HCT116 (cell line): ENCODE measurements around the gene USP28. TPM values are rescaled to one million over a fixed set of nuclear protein-coding genes. Genes with fewer than 3 reads are reported as not detected.

ENCODE experiments used
- ATAC-seq: fragments of 200-7000 bp; cut with Tn5 transposase; 2 replicates; pipeline ENCODE4 v1.9.1; 2020; ENCODE audit warnings: mild to moderate bottlenecking, moderate library complexity
- BruUV-seq: library from RNA; stranded (reverse); fragments of 400-500 nt; replicated peaks from 2 replicates; lab custom pipeline; 2021; lab: Mats Ljungman, UMichigan
- CTCF ChIA-PET: fragments of 300-600 bp; sonication (Branson Sonifier 250); formaldehyde crosslinking; loops from one replicate; lab custom pipeline; 2021; ENCODE audit warnings: antibody characterized with exemption; lab: Charles Lee
- POLR2A ChIA-PET: fragments of 300-600, 350-600 bp; sonication (Branson Sonifier 250); formaldehyde crosslinking; loops from one replicate; lab custom pipeline; 2021; ENCODE audit warnings: antibody characterized with exemption; lab: Charles Lee
- RAD21 ChIA-PET, 2 experiments: fragments of 300-600 bp; sonication (Branson Sonifier 250); formaldehyde crosslinking; loops; one replicate each; lab custom pipeline; 2023; ENCODE audit warnings: low total read pairs in 2 of 2; ENCODE audit not compliant: uncharacterized antibody in 2 of 2, unreplicated experiment in 2 of 2, low non-redundant PET in 1 of 2; lab: Charles Lee
- DNase-seq: peaks from one replicate; pipeline ENCODE4 v3.0.0-alpha.2; 2010; ENCODE audit warnings: low read depth, low spot score
- H2AFZ ChIP-seq: fragments of 200-600 bp; shearing (Covaris generic), sonication (generic); 2 replicates; pipeline ENCODE4 v1.6.1; 2017; ENCODE audit warnings: low read depth, mixed run types, mixed read lengths, antibody characterized with exemption, low read length; ENCODE audit not compliant: poor library complexity, severe bottlenecking
- H3K27ac ChIP-seq: 2 replicates; pipeline ENCODE4 v1.5.1; 2012; ENCODE audit warnings: low read depth, low read length
- H3K27me3 ChIP-seq: fragments of 200-600 bp; sonication (generic); 2 replicates; pipeline ENCODE4 v1.6.1; 2016; ENCODE audit warnings: mixed run types, low read length, mixed read lengths; ENCODE audit not compliant: insufficient read depth
- H3K36me3 ChIP-seq, 2 experiments: fragments of 200-500 bp in 1 of 2; fragments of 200-600 bp in 1 of 2; sonication (Bioruptor generic) in 1 of 2; sonication (generic) in 1 of 2; 2 replicates each; pipeline versions ENCODE4 v1.5.1 to v1.6.1; 2014 to 2016; ENCODE audit warnings: low read length in 2 of 2, inconsistent platforms in 1 of 2, mixed read lengths in 1 of 2, mixed run types in 1 of 2; ENCODE audit not compliant: insufficient read depth in 2 of 2, control insufficient read depth in 1 of 2
- H3K4me1 ChIP-seq, 2 experiments: fragments of 200-600 bp in 1 of 2; sonication (generic) in 1 of 2; 2 replicates each; pipeline versions ENCODE4 v1.5.1 to v1.6.1; 2012 to 2017; ENCODE audit warnings: low read length in 2 of 2, inconsistent platforms in 1 of 2, mild to moderate bottlenecking in 1 of 2, mixed read lengths in 1 of 2, mixed run types in 1 of 2, moderate library complexity in 1 of 2; ENCODE audit not compliant: insufficient read depth in 2 of 2, control insufficient read depth in 1 of 2
- H3K4me2 ChIP-seq: fragments of 200-600 bp; sonication (generic); 2 replicates; pipeline ENCODE4 v1.6.1; 2017; ENCODE audit warnings: mixed run types, low read length, mixed read lengths
- H3K4me3 ChIP-seq, 2 experiments: fragments of 200-600 bp in 1 of 2; sonication (generic) in 1 of 2; replicated peaks in 1 of 2; 2 replicates each; pipeline ENCODE4 v1.5.1; 2011 to 2016; ENCODE audit warnings: low read length in 2 of 2, control low read depth in 1 of 2, low read depth in 1 of 2, mild to moderate bottlenecking in 1 of 2, mixed read lengths in 1 of 2, mixed run types in 1 of 2
- H3K79me2 ChIP-seq: fragments of 200-600 bp; sonication (generic); 2 replicates; pipeline ENCODE4 v1.6.1; 2017; ENCODE audit warnings: mild to moderate bottlenecking, mixed run types, low read length, moderate library complexity, mixed read lengths; ENCODE audit not compliant: insufficient read depth
- H3K9ac ChIP-seq: fragments of 200-600 bp; sonication (generic); 2 replicates; pipeline ENCODE4 v1.6.1; 2016; ENCODE audit warnings: low read length, mixed read lengths
- H3K9me2 ChIP-seq: fragments of 200-600 bp; sonication (generic), shearing (Covaris generic); 2 replicates; pipeline ENCODE4 v1.6.1; 2017; ENCODE audit warnings: mixed run types, mild to moderate bottlenecking, moderate library complexity; ENCODE audit not compliant: insufficient read depth
- H3K9me3 ChIP-seq, 2 experiments: fragments of 200-500 bp in 1 of 2; fragments of 200-600 bp in 1 of 2; sonication (Bioruptor generic) in 1 of 2; sonication (generic) in 1 of 2; 2 replicates each; pipeline ENCODE4 v1.6.1; 2014 to 2017; ENCODE audit warnings: low read length in 2 of 2, mixed read lengths in 2 of 2, inconsistent platforms in 1 of 2, low read depth in 1 of 2, mild to moderate bottlenecking in 1 of 2, mixed run types in 1 of 2, moderate library complexity in 1 of 2; ENCODE audit not compliant: control insufficient read depth in 1 of 2, insufficient read depth in 1 of 2
- H4K20me1 ChIP-seq: fragments of 200-600 bp; sonication (generic), shearing (Covaris generic); 2 replicates; pipeline ENCODE4 v1.6.1; 2017; ENCODE audit warnings: mixed run types, mild to moderate bottlenecking, moderate library complexity; ENCODE audit not compliant: insufficient read depth
- CEBPB ChIP-seq: IDR thresholded peaks from 2 replicates; pipeline ENCODE4 v1.6.1; 2012; ENCODE audit warnings: low read depth
- POLR2A ChIP-seq: IDR thresholded peaks from 2 replicates; pipeline ENCODE4 v1.7.0; 2011; ENCODE audit warnings: borderline replicate concordance; ENCODE audit not compliant: insufficient read depth, insufficient read length; ENCODE audit errors: extremely low read depth
- SIN3A ChIP-seq: IDR thresholded peaks from 2 replicates; pipeline ENCODE4 v1.6.1; 2012; ENCODE audit warnings: low read depth
- ZFX ChIP-seq: fragments of 450-650 bp; IDR thresholded peaks from 2 replicates; pipeline ENCODE4 v1.6.1; 2017
- ZNF274 ChIP-seq: fragments of 200-500 bp; sonication (Bioruptor generic); IDR thresholded peaks from 2 replicates; pipeline ENCODE4 v1.6.1; 2014; ENCODE audit warnings: mild to moderate bottlenecking, low read depth, low read length, inconsistent platforms
- intact Hi-C: fragments of 100-400 bp; cut with micrococcal nuclease; formaldehyde crosslinking; loops from 2 replicates; pipeline ENCODE4 v1.10.0; 2022
- total RNA-seq: library from RNA; stranded (reverse); gene quantifications from one replicate; pipeline ENCODE4 v1.2.1, GENCODE V29; 2021; ENCODE audit not compliant: unreplicated experiment
- TF ChIP-seq, protein P1 (sequence below), 3 experiments: fragments of 200-600 bp in 1 of 3; sonication (generic) in 1 of 3; IDR thresholded peaks in 2 of 3; conservative IDR thresholded peaks in 1 of 3; 2 replicates each; pipeline ENCODE4 v1.5.1; 2012 to 2017; ENCODE audit warnings: low read depth in 2 of 3, low read length in 2 of 3, antibody characterized with exemption in 1 of 3, borderline replicate concordance in 1 of 3, control low read depth in 1 of 3, mild to moderate bottlenecking in 1 of 3, mixed read lengths in 1 of 3, mixed run types in 1 of 3, moderate library complexity in 1 of 3; ENCODE audit not compliant: insufficient read depth in 1 of 3

Gene USP28
- total RNA-seq, 1 experiment from 2014 or later, result 23.5 TPM

DNA sequence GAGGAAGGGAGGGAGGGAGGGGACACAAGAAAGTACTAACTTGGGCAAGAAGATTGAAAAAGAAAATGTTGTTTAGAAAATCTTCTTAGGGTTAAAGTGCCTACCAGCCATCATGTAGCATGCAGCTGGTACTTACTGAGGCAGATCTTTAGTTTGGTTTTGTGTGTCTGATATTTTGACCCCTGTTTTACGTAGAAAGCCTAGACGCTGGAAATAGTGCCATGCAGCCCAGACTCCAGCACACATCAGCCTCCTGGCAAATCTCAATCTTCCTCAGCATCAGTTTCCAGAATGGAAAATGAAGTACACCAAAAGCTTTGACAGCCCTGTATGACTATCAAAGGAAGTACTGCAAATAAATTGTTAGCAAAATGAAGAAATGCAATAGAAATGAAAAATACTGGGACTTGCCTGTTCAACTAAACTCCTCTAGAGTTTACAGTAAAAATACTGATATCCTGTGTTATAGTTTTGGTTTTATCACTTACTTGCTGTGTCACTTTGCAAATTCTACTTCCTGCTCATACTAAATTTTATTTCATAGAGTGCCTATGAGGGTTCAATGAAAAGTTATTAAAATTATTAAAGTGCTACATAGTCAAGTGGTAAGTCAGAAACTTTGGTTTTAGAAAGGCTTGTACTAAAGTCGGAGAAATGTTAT, 7.4 kb downstream of the USP28 start:
- Histone ChIP-seq H3K79me2 (peaks cover 37% of the 10 kb centered on the region), H3K9me2 (no peaks in the 10 kb centered on the region), H3K4me3 (no peak overlapping the region), H3K9ac (no peak overlapping the region), H3K4me1 (peaks cover 0 to under 1% of the 10 kb centered on the region in 2 experiments; a peak in 1 of 4 replicates), H3K27ac (no peak overlapping the region), H2AFZ (no peak overlapping the region), H3K36me3 (no peaks in the 10 kb centered on the region), H3K27me3 (no peaks in the 10 kb centered on the region), H3K4me2 (no peak overlapping the region), H3K9me3 (no peaks in the 10 kb centered on the region), H4K20me1 (no peaks in the 10 kb centered on the region)
- intact Hi-C loops, result no loop called here
- DNase-seq (no peak), ATAC-seq (no peak)
- BruUV-seq, result no TSS peak
- TF ChIP-seq SIN3A (no peak), ZNF274 (no peak), CEBPB (no peak), POLR2A (no peak), ZFX (no peak)
- ChIA-PET POLR2A (no interaction called here), RAD21 (no interaction called here), CTCF (no interaction called here)

DNA sequence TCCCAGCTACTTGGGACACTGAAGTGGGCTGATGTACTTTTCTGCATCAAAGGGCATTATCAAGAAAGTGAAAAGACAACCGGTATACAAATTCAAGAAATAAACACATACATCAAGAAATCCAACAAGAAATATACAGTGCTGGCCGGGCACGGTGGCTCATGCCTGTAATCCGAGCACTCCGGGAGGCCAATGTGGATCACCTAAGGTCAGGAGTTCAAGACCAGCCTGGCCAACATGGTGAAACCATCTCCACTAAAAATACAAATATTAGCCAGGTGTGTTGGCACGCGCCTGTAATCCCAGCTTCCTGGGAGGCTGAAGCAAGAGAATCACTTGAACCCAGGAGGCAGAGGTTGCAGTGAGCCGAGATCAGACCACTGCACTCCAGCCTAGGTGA, 9.5 kb downstream of the USP28 start:
- BruUV-seq, result no TSS peak

More for the DNA sequence above, 9.5 kb downstream of the USP28 start:
- no peaks in the 10 kb centered on the region for H3K9me2 ChIP-seq
- H3K27ac ChIP-seq, result no peak overlapping the region
- RAD21 ChIA-PET, result no interaction called here
- DNase-seq (no peak), ATAC-seq (no peak)
- no peak overlapping the region for H3K4me2 ChIP-seq
- H3K4me1 ChIP-seq, result peaks cover 2 to 9% of the 10 kb centered on the region in 2 experiments; a peak in 3 of 4 replicates
- TF ChIP-seq, protein P1, sequence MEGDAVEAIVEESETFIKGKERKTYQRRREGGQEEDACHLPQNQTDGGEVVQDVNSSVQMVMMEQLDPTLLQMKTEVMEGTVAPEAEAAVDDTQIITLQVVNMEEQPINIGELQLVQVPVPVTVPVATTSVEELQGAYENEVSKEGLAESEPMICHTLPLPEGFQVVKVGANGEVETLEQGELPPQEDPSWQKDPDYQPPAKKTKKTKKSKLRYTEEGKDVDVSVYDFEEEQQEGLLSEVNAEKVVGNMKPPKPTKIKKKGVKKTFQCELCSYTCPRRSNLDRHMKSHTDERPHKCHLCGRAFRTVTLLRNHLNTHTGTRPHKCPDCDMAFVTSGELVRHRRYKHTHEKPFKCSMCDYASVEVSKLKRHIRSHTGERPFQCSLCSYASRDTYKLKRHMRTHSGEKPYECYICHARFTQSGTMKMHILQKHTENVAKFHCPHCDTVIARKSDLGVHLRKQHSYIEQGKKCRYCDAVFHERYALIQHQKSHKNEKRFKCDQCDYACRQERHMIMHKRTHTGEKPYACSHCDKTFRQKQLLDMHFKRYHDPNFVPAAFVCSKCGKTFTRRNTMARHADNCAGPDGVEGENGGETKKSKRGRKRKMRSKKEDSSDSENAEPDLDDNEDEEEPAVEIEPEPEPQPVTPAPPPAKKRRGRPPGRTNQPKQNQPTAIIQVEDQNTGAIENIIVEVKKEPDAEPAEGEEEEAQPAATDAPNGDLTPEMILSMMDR (IDR thresholded peaks at IDR 0.05 in 2 of 3, conservative IDR thresholded peaks at IDR 0.05 in 1 of 3; ENCODE audit: borderline replicate concordance in 1 of 3, insufficient read depth in 1 of 3, low read depth in 2 of 3, low read length in 2 of 3), result no peak
- TF ChIP-seq ZFX, result no peak
- CTCF ChIA-PET, result no interaction called here
- H3K79me2 ChIP-seq, result peaks cover 45% of the 10 kb centered on the region
- no peak overlapping the region for H2AFZ ChIP-seq
- intact Hi-C loops, result no loop called here
- no peak overlapping the region for H3K4me3 ChIP-seq
- H3K9me3 ChIP-seq, result no peaks in the 10 kb centered on the region
- no peak overlapping the region for H3K9ac ChIP-seq
- no peaks in the 10 kb centered on the region for H3K27me3 ChIP-seq
- no peaks in the 10 kb centered on the region for H3K36me3 ChIP-seq
- POLR2A ChIA-PET, result no interaction called here
- no peaks in the 10 kb centered on the region for H4K20me1 ChIP-seq
